GM18873 (cell line): ENCODE results near the gene DYRK1B.

Experiments
- ATAC-seq: cut with Tn5 transposase; IDR thresholded peaks from one replicate; pipeline ENCODE4 v1.9.1; 2021; ENCODE audit warnings: mild to moderate bottlenecking, moderate library complexity, moderate number of reproducible peaks; ENCODE audit not compliant: unreplicated experiment, low FRiP score

DYRK1B gene

GRCh38 chr19:39864118-39864517 is 30.2 kb upstream of the DYRK1B start:
- ATAC-seq, result no peak

- ATAC-seq, result no peak
These were observed 24.6 kb upstream of the DYRK1B start for GRCh38 chr19:39858541-39858940.

- ATAC-seq, result no peak
These were observed 18.9 kb upstream of the DYRK1B start for GRCh38 chr19:39852882-39853281.

GRCh38 chr19:39850892-39851291 is 16.9 kb upstream of the DYRK1B start:
- ATAC-seq, result no peak

GRCh38 chr19:39848392-39848791 is 14.4 kb upstream of the DYRK1B start:
- no peak for ATAC-seq

- ATAC-seq, result no peak
These were observed 13.6 kb upstream of the DYRK1B start for GRCh38 chr19:39847525-39847924.

- ATAC-seq, result no peak
These were observed 12.9 kb upstream of the DYRK1B start for GRCh38 chr19:39846678-39847486.

GRCh38 chr19:39845933-39846677 is 12.1 kb upstream of the DYRK1B start, which contains the start of gene FBL:
Gene FBL (minus strand): TSS chr19:39846379. CDS start chr19:39846300, 79 bp downstream.
- peak; percentile 62 for ATAC-seq

- ATAC-seq, result no peak
These were observed 11.6 kb upstream of the DYRK1B start for GRCh38 chr19:39845584-39845932.

- no peak for ATAC-seq
These were observed 11.2 kb upstream of the DYRK1B start for GRCh38 chr19:39845172-39845571.

GRCh38 chr19:39843919-39844793 is 10.2 kb upstream of the DYRK1B start:
- ATAC-seq, result no peak

GRCh38 chr19:39842693-39843435 is 8.9 kb upstream of the DYRK1B start:
- ATAC-seq, result no peak

GRCh38 chr19:39841041-39841440 is 7.1 kb upstream of the DYRK1B start:
- no peak for ATAC-seq

GRCh38 chr19:39840492-39840891 is 6.5 kb upstream of the DYRK1B start:
- no peak for ATAC-seq

- no peak for ATAC-seq
These were observed 5.8 kb upstream of the DYRK1B start for GRCh38 chr19:39839678-39840327.

- ATAC-seq, result no peak
These were observed 4.6 kb upstream of the DYRK1B start for GRCh38 chr19:39838569-39838968.

- no peak for ATAC-seq
These were observed 4.0 kb upstream of the DYRK1B start for GRCh38 chr19:39837978-39838377.

- ATAC-seq, result no peak
These were observed 402 bp upstream of the DYRK1B start for GRCh38 chr19:39834287-39834841.

- ATAC-seq, result no peak
These were observed 850 bp downstream of the DYRK1B start for GRCh38 chr19:39833160-39833463.
